GM21619 (cell line): ENCODE measurements around the gene JPH3.

Experiments used
- ATAC-seq: cut with Tn5 transposase; IDR thresholded peaks from one replicate; pipeline ENCODE4 v1.9.1; 2021; ENCODE audit not compliant: unreplicated experiment

Gene JPH3

GRCh38 chr16:87602001-87602775 lies at the start of gene JPH3:
Gene JPH3 (plus strand): TSS chr16:87602508. CDS start chr16:87603147, 639 bp downstream.
- no peak for ATAC-seq

DNA sequence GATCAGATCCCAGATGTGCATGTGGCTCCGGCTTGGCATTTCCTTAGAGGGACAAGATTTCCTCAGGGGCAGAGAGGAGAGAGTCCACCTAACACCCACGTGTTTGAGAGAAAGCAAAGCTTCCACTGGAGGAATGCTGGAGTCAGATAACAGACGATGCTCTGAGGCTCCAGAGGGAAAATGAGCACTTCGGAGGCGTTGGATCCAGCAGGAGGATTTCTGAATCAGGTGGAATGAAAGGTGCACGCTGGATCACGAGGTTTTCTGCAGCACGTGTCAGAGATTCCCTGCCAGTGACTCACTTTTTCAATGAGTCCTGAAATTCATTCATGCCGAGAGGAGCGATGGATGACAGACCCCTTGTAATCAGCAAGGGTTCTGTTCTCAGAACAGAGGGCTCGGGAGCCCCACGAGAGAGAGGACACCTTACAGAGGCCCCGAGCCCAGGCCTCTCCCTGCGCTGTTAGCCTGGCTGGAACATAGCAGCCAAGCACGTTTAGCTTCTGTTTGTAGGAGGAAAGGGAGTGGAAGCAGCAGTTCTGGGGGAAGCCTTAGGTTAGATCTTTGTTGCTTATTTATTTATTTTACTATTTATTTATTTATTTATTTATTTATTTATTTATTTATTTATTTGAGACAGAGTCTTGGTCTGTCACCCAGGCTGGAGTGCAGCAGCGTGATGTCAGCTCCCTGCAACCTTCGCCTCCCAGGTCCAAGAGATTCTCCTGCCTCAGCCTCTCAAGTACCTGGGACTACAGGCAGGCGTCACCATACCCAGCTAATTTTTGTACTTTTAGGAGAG lies 49.3 kb upstream of the JPH3 start:
- no peak for ATAC-seq

GRCh38 chr16:87554754-87555427 lies 47.4 kb upstream of the JPH3 start:
- ATAC-seq: no peak

DNA sequence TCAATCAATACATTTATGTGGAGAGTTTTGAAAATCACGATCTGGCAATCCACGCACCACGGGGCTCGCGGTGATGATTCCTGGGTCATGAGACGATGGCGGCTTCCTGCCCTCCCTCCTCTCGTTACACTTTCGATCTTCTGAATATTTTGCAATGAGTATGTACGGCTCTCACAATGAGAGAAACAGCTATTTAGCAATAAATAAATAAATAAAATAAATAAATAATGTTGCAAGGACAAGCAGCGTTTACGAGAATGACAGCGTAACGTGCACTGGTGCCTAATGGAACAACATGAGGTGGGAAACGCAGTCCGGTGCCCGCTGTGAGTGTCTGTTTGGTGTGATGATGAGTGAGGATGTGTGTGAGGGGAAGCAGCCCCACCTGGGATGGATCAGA lies 46.7 kb upstream of the JPH3 start:
- ATAC-seq: no peak

DNA sequence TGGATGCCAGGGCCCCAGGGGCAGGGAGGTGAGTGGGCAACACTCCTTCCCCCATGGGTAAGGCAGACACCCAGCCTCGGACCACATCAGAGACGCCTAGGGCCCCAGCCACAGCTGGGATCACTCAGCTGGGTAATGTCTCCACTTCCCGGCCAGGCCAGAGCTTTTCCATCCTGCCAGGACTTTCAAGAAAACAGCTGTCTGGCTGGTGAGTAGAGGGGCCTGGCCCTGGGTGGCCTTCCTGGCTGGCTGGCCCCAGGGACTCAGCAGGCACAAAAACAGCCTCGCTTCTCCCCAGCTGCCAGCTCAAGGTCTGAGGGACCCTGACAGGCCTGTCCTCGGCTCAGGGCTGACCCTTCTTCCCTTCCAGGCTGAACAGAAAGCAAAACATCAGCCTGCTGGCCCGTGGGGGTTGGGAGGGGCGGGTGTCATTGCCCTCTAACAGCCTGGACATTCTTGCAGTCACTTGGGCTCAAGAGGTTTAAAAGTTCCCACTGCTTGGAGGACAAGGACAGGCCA lies 45.3 kb upstream of the JPH3 start:
- ATAC-seq: no peak

- no peak for ATAC-seq
Measured at GRCh38 chr16:87558682-87559081, 43.6 kb upstream of the JPH3 start.

- no peak for ATAC-seq
Measured at GRCh38 chr16:87559945-87560344, 42.4 kb upstream of the JPH3 start.

DNA sequence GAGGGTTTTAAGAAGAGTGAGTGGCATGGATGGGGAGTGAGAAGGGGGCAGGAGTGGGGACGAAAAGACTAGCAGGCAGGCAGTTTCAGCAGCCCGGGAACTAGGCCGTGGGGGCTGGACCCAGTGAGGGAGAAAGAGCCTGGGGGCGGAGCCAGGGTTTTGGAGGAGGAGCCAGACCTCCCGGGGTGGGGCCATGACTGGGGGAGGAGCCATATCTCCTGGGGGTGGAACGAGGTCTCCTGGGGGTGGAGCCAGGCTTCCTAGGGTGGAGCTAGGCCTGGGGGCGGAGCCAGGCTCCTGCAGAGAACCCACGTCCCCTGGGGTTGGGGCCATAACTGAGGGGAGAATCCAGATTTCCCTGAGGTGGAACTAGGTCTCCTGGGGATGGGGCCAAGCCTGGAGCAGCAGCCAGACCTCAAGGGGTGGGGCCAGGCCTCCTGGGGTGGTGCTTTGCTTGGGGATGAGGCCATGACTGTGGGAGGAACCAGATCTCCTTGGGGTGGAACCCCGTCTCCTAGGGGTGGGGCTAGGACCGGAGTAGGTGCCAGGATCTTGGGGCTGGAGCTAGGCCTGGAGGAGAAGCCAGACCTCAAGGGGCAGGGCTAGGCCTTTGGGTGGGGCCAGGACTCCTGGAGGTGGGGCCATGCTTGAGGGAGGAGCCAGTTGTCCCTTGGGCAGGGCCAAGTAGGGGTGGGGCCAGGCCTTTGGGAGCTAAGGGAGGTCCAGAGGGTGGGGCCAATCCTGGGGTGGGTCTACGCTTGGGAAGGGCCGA lies 41.7 kb upstream of the JPH3 start:
- no peak for ATAC-seq

GRCh38 chr16:87561200-87562105 lies 40.9 kb upstream of the JPH3 start:
- ATAC-seq: no peak

DNA sequence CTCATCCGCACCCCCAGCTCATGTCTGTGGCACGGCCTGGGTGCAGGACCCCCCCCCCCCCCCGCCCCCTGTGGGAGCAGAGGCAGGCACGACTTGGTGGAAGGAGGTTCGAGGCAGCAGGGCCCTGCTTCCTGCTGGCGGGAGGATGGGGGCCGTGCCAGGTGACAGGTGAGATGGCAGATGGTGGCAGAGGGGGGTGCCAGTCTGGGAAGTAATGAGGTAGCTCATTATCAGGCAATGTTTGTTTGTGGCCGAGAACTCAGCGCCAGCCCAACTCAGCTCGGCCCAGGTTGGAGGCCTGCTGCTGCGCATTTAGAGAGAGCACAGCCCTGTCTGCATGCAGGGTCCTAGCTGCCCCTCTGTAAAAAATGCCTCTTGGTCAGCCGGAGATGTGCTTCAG lies 40.1 kb upstream of the JPH3 start:
- ATAC-seq: no peak

- ATAC-seq: no peak
Measured at GRCh38 chr16:87563022-87563421, 39.3 kb upstream of the JPH3 start.

GRCh38 chr16:87563714-87564523 lies 38.4 kb upstream of the JPH3 start:
- no peak for ATAC-seq

- ATAC-seq: no peak
Measured at GRCh38 chr16:87564524-87564778, 37.9 kb upstream of the JPH3 start.

DNA sequence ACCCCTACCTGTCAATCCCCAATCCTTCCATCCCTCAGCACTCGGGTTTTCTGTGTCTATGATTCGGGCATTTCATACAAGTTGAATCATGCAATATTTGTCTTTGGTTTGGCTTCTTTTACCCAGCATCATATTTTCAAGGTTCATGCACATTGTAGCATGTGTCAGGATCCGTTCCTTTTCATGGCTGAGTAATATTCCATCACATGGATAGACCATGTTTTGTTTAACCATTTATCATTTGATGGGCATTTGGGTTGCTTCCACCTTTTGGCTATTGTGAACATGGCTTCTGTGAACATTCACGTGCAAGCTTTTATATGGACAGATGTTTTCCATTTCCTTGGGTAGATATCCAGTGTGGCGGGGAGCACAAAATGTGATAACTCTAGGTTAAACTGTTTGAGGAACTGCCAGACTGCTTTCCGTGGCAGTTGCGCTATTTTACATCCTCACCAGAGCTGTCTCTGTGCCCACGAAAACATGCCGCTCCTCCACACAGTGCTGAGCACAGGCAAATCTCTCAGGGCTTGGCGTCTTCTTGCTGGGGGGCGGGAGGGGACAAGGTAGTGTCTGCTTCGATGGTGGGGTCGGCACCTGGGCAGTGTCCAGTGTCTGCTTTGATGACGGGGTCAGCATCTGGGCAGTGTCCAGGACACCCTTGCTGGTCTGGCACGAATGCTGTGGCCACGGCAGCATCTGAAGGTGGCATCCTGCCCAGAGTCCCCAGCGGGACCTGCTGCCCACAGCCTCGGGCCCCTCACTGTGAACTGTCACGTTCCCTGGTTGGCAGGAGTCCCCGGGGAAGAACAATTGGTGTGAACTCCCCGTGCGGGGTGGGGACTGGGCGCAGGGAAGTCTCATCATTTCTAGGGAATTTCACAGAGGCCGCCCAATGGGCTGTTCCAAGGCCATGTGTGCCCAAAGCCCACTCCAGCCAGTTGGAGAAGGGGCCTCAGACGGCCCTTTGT lies 32.4 kb upstream of the JPH3 start:
- no peak for ATAC-seq

GRCh38 chr16:87570572-87570937 lies 31.8 kb upstream of the JPH3 start:
- ATAC-seq: no peak

- no peak for ATAC-seq
Measured at GRCh38 chr16:87570938-87571867, 31.1 kb upstream of the JPH3 start.

- ATAC-seq: no peak
Measured at GRCh38 chr16:87571868-87572244, 30.5 kb upstream of the JPH3 start.
